ENCODE data around the gene CTDSP1. TPM values are rescaled to one million over a fixed set of nuclear protein-coding genes. Genes with fewer than 3 reads are reported as not detected.
A peak's percentile ranks its signal among the peaks of the same experiment; 100 is the strongest.

The CTDSP1 gene
- total RNA-seq, 2 donors from 2014 or later, result 112 to 142 TPM

GRCh38 chr2:218375212-218375611 is 24.5 kb upstream of the CTDSP1 start:
- DNase-seq (ENCODE audit: low spot score), result no peak
- intact Hi-C loops (cut with DNase I), result no loop called here

DNA sequence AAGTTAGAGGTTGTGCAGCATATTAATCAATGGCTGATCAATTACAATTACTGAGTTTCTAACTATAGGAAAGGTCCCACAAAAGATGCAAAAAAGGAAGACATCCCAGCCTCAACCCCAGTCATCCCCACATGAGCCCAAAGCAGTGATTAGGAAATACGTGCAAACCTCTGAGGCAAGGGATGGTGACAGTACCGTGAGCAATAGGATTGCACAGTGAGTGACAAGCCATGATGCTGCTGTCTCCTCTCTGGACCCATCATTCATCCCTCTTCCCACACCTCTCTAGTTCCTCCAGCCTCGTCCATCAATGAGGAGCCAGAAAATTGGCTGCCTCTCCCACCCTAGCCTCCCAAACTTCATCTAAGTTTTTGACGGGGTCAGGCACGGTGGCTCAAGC is 21.6 kb upstream of the CTDSP1 start:
- intact Hi-C loops (cut with DNase I), result no loop called here
- no peak for DNase-seq (ENCODE audit: low spot score)

- peak; percentile 93 for DNase-seq (ENCODE audit: low spot score)
- intact Hi-C loops (cut with DNase I), result no loop called here
Observed at GRCh38 chr2:218381916-218382366, 17.7 kb upstream of the CTDSP1 start, which contains the start of gene SLC11A1. SLC11A1 (plus strand) TSS chr2:218382273; CDS start chr2:218382369, 96 bp downstream.

DNA sequence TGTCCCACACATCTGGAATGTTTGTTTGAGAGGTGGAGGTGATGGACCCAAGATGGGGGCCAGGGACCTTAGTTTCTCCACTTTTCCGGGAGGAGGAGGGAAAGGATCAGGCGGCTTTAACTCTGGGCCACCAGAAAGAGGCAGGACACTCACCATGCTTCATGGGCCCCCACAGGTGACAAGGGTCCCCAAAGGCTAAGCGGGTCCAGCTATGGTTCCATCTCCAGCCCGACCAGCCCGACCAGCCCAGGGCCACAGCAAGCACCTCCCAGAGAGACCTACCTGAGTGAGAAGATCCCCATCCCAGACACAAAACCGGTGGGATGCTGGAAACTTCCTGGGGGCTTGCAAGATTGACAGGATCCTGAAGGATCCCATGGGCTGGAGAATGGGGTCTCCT is 16.9 kb upstream of the CTDSP1 start:
- intact Hi-C loops (cut with DNase I), result no loop called here

DNA sequence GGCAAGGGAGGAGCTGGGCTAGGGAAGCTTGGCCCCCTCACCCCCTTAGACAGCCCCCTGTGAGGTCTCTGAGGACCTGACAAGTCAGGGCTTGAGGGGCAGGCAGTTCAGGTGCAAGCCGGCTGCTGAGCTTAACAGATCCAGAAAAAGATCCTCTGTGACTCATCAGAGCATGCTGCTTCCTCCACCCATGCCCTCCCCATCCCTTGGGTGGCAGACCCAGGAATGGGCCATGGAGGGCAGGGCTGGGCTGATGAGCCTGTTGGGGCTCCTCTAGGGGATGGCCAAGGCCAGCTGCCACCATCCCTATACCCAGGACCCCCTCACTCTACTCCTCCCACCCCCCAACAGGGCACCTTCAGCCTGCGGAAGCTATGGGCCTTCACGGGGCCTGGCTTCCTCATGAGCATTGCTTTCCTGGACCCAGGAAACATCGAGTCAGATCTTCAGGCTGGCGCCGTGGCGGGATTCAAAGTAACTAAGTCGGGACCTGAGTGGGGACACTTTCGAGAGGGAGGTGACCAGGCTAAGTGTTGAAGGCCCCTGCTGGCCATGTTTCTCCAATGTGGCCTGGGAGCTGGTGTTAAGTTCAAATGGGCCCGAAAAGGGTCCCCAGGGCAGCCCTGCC is 15.7 kb upstream of the CTDSP1 start:
- no peak for DNase-seq (ENCODE audit: low spot score)
- intact Hi-C loops (cut with DNase I), result no loop called here

More for the DNA sequence above, 16.9 kb upstream of the CTDSP1 start:
- no peak for DNase-seq (ENCODE audit: low spot score)

GRCh38 chr2:218384975-218385374 is 14.7 kb upstream of the CTDSP1 start:
- intact Hi-C loops (cut with DNase I), result no loop called here
- no peak for DNase-seq (ENCODE audit: low spot score)

DNA sequence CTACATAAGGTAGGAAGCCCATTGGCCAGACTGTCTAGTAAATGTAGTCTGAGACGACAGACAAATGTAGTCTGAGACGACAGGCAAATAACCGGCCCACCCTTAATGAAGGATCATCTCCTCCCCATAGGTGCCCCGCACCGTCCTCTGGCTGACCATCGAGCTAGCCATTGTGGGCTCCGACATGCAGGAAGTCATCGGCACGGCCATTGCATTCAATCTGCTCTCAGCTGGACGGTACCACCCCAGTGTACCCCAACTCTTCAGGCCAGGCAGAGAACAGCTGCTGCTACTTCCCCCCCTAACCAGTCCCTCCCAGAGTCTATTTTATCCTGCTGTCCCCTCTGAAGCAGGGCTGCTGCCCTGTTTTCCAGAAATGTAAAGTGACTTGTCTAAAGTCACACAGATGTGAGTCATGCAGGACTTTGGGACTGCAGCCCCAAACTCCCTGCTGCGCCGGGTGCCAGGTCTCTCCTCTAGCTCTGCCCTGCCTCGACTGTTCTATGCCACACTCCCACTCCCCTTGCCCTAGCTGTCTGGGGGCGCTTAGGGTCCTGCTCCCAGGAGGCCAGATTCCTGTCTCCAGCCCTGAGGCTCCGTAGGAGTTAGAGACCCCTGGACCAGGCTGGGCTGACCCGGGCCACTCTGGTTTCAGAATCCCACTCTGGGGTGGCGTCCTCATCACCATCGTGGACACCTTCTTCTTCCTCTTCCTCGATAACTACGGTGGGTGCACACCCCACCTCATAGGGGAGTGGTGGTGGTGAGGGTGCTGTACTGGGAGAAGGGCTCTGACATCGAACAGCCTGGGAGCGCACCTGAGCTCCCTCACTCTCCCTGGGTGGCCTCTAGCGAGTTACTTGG is 12.9 kb upstream of the CTDSP1 start:
- intact Hi-C loops (cut with DNase I), result no loop called here
- no peak for DNase-seq (ENCODE audit: low spot score)

DNA sequence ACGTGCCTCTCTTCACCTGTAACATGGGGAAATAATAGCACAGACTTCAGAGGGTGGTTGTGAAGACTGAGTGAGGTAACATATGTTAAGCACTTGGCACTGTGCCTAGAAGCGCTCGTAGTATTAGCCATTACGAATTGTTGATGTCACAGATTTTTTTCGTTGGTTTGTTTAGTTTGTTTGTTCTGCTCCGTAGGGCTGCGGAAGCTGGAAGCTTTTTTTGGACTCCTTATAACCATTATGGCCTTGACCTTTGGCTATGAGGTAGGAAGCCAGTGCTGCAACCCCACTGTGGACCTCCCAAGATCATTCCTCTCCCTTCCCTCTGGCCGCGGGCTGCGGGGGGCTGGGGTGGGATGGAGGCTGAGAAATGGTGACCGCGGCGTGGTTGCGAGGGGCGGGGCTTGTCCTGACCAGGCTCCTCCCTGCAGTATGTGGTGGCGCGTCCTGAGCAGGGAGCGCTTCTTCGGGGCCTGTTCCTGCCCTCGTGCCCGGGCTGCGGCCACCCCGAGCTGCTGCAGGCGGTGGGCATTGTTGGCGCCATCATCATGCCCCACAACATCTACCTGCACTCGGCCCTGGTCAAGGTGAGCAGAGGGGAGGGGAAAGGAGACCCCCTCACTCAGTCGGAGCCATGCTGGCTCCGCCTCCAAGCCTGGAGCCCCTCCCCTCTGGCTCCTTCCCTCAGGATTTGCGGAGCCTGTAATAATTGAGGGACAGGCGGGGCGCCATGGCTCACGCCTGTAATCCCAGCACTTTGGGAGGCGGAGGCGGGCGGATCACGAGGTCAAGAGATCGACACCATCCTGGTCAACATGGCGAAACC is 12.1 kb upstream of the CTDSP1 start:
- intact Hi-C loops (cut with DNase I), result no loop called here
- no peak for DNase-seq (ENCODE audit: low spot score)

- DNase-seq (ENCODE audit: low spot score), result no peak
- intact Hi-C loops (cut with DNase I), result loop anchor here in 1 of 2 donors (10.0 kb wide), 1 partner anchor 95 kb away; the partner anchor contains the start of gene TMBIM1
Observed at GRCh38 chr2:218389333-218390150, 10.1 kb upstream of the CTDSP1 start.

- intact Hi-C loops (cut with DNase I), result loop anchor here in 1 of 2 donors (10.0 kb wide), 1 partner anchor 96 kb away; the partner anchor contains the start of gene TMBIM1
- DNase-seq (ENCODE audit: low spot score), result no peak
Observed at GRCh38 chr2:218391202-218391601, 8.5 kb upstream of the CTDSP1 start.

DNA sequence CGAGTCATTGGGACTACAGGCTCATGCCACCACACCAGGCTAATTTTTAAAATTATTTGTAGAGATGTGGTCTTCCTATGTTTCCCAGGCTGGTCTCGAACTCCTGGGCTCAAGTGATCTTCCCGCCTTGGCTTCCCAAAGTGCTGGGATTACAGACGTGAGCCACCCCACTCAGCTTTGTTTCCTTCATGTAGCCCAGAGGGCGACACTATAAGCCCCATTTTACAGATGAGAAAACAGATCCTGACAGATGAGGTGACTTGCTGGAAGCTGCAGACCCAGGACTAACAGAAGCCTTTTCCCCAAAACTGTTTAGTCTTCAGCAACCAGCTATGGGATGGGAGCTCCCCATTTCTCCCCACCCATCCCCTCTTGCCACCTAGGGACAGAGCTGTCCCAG is 7.2 kb upstream of the CTDSP1 start:
- DNase-seq (ENCODE audit: low spot score), result no peak
- intact Hi-C loops (cut with DNase I), result loop anchor here in 1 of 2 donors (10.0 kb wide), 1 partner anchor 98 kb away; the partner anchor contains the start of gene TMBIM1

- no peak for DNase-seq (ENCODE audit: low spot score)
- intact Hi-C loops (cut with DNase I), result loop anchor here in 1 of 2 donors (10.0 kb wide), 1 partner anchor 98 kb away; the partner anchor contains the start of gene TMBIM1
Observed at GRCh38 chr2:218392891-218393462, 6.7 kb upstream of the CTDSP1 start.

DNA sequence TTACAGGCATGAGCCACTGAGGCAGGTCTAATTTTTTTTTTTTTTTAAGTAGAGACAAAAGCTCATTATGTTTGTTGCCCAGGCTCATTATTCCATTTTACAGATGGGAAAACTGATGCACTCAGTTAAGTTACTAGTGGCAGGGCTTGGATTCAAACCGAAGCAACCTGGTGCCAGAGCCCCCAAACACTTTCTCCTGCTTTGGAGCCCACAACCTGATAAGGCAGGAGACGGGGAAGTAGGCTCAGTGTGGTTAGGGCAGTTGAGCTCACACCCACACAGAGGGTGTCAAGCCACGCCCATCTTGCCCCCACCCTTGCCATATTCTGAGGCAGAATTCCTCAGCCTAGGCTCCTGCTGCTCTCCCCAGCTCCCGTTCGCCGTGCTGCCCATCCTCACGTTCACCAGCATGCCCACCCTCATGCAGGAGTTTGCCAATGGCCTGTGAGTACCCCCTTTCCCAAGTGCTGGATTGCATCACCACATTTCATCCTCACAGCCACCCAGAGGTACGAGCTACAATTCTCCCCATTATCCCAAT is 5.8 kb upstream of the CTDSP1 start:
- DNase-seq (ENCODE audit: low spot score), result no peak
- intact Hi-C loops (cut with DNase I), result loop anchor here in 1 of 2 donors (10.0 kb wide), 1 partner anchor 99 kb away; the partner anchor contains the start of gene TMBIM1

DNA sequence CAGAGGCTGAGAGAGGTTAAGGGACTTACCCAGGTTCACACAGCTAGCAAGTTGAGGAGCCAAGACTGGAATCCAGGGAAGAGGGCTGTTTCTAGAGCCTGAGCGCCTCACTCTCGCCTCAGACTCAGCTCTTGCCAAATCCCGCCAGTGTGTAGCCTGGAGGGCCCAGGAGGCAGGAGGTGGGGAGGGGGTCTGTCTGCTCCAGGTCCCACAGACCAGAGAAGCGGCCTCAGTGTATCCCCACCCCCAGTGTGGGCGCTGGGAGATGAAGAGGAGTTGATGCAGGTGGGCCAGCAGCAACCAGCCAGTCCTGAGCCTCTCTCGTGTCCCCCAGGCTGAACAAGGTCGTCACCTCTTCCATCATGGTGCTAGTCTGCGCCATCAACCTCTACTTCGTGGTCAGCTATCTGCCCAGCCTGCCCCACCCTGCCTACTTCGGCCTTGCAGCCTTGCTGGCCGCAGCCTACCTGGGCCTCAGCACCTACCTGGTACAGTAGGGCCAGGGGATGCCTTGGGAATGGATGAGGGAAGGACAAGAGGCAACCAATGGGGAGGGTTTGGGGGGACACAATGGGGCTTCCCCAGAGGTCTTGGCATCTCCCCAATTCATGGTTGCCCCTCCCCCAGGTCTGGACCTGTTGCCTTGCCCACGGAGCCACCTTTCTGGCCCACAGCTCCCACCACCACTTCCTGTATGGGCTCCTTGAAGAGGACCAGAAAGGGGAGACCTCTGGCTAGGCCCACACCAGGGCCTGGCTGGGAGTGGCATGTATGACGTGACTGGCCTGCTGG is 5.2 kb upstream of the CTDSP1 start:
- intact Hi-C loops (cut with DNase I), result loop anchor here (5.0 to 10.0 kb wide), 3 partner anchors 100 to 122 kb away; partner anchors contain the start of genes TMBIM1 (in 2 of the 2), AAMP (in 1 of the 2) and PNKD (in 1 of the 2)
- no peak for DNase-seq (ENCODE audit: low spot score)

GRCh38 chr2:218395090-218395444 is 4.6 kb upstream of the CTDSP1 start:
- no peak for DNase-seq (ENCODE audit: low spot score)
- intact Hi-C loops (cut with DNase I), result loop anchor here (5.0 to 10.0 kb wide), 3 partner anchors 100 to 123 kb away; partner anchors contain the start of genes TMBIM1 (in 2 of the 2), AAMP (in 1 of the 2) and PNKD (in 1 of the 2)

DNA sequence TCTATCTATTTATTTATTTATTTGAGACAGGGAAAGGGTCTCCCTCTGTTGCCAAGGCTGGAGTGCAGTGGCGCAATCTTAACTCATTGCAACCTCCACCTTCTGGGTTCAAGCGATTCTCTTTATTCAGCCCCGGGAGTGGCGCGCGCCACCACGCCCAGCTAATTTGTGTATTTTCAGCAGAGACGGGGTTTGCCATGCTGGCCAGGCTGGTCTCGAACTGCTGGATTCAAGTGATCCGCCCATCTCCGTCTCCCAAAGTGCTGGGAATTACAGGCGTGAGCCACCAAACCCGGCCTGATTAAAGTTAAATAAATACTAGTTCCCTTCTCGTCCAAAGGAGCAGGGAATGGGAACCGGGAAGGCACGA is 4.2 kb upstream of the CTDSP1 start:
- intact Hi-C loops (cut with DNase I), result loop anchor here (5.0 to 10.0 kb wide), 3 partner anchors 101 to 123 kb away; partner anchors contain the start of genes TMBIM1 (in 2 of the 2), AAMP (in 1 of the 2) and PNKD (in 1 of the 2)
- DNase-seq (ENCODE audit: low spot score), result no peak

Data from posterior vena cava (tissue), 2 donors.